Upper lobe of right lung (tissue), 1 donor: ENCODE measurements around the gene ODAM. TPM values are rescaled to one million over a fixed set of nuclear protein-coding genes. Genes with fewer than 3 reads are reported as not detected.

Experiments used
- ATAC-seq: fragments of 200-7000 bp; cut with Tn5 transposase; one replicate; pipeline ENCODE4 v1.9.1; 2020; ENCODE audit warnings: mild to moderate bottlenecking, moderate library complexity
- DNase-seq: peaks from one replicate; pipeline ENCODE4 v3.0.0-alpha.2; 2020
- H3K27ac ChIP-seq: fragments of 200-600 bp; one replicate; pipeline ENCODE4 v1.8.0; 2022
- H3K27me3 ChIP-seq: fragments of 200-600 bp; one replicate; pipeline ENCODE4 v1.8.0; 2022; ENCODE audit warnings: mild to moderate bottlenecking
- H3K36me3 ChIP-seq: fragments of 200-600 bp; one replicate; pipeline ENCODE4 v1.8.0; 2022
- H3K4me1 ChIP-seq: fragments of 200-600 bp; one replicate; pipeline ENCODE4 v1.8.0; 2022
- H3K4me3 ChIP-seq: fragments of 200-600 bp; one replicate; pipeline ENCODE4 v1.8.0; 2022; ENCODE audit warnings: mild to moderate bottlenecking
- H3K9me3 ChIP-seq: fragments of 200-600 bp; one replicate; pipeline ENCODE4 v1.8.0; 2022
- intact Hi-C: fragments of 100-400 bp; cut with DNase I; formaldehyde crosslinking; loops from one replicate; pipeline ENCODE4 v1.11.0; 2022
- total RNA-seq: library from RNA; stranded (reverse); fragmentation: NEBNext Ultra II Directional; extraction: Animal tissue kit (Norgen Biotek cat#: 25700); gene quantifications from one replicate; pipeline ENCODE4 v1.2.1, GENCODE V29; 2021
- TF ChIP-seq, protein P1 (sequence below): fragments of 200-600 bp; IDR thresholded peaks from one replicate; pipeline ENCODE4 v1.8.0; 2022; ENCODE audit warnings: antibody characterized with exemption
- donor health status: DM: no; HTN: yes; CAD: no; lungs with severe emphysema.

The ODAM gene
- total RNA-seq, 1 donor from 2014 or later = 2.8 TPM

DNA sequence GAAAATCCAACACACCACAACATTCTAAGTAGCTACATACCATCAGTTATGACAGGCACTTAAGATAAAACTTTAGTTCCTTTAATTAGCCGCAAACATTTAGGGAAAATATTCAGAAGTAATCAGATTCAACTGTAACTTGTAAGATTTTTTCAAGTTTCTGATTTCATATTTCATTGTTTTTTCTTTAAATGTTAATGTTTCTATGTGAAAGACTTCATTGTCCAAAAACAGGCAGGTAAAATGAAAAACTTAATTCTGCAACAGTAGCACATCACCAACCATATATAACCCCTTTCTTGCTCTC lies 11.6 kb upstream of the ODAM start:
- H3K4me3 ChIP-seq = no peak overlapping the region
- no peaks in the 10 kb centered on the region for H3K27me3 ChIP-seq
- intact Hi-C loops = no loop called here
- no peaks in the 10 kb centered on the region for H3K9me3 ChIP-seq
- H3K27ac ChIP-seq = no peak overlapping the region
- no peaks in the 10 kb centered on the region for H3K4me1 ChIP-seq
- TF ChIP-seq, protein P1, sequence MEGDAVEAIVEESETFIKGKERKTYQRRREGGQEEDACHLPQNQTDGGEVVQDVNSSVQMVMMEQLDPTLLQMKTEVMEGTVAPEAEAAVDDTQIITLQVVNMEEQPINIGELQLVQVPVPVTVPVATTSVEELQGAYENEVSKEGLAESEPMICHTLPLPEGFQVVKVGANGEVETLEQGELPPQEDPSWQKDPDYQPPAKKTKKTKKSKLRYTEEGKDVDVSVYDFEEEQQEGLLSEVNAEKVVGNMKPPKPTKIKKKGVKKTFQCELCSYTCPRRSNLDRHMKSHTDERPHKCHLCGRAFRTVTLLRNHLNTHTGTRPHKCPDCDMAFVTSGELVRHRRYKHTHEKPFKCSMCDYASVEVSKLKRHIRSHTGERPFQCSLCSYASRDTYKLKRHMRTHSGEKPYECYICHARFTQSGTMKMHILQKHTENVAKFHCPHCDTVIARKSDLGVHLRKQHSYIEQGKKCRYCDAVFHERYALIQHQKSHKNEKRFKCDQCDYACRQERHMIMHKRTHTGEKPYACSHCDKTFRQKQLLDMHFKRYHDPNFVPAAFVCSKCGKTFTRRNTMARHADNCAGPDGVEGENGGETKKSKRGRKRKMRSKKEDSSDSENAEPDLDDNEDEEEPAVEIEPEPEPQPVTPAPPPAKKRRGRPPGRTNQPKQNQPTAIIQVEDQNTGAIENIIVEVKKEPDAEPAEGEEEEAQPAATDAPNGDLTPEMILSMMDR = peak; percentile 3
- ATAC-seq (no peak), DNase-seq (no peak)
- H3K36me3 ChIP-seq = no peaks in the 10 kb centered on the region

DNA sequence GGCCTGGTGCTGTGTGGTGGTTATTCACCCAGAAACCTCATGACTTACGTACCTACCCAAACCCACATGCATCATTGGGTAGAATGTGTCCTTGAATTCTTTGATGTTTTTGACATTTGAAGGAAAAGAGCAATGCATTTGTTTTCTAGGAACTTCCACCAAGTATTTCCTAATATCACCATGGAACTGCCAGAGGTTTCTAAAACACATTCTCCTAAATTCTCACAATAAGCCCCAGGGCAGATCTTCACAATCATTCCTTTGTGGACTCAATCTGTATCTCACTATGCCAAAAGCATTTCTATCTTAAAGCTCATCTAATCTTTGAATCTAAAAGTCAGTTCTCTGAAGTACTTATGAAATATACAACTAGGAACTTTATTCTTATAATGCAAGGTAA lies 8.3 kb upstream of the ODAM start:
- no peaks in the 10 kb centered on the region for H3K9me3 ChIP-seq
- no peak overlapping the region for H3K27ac ChIP-seq

DNA sequence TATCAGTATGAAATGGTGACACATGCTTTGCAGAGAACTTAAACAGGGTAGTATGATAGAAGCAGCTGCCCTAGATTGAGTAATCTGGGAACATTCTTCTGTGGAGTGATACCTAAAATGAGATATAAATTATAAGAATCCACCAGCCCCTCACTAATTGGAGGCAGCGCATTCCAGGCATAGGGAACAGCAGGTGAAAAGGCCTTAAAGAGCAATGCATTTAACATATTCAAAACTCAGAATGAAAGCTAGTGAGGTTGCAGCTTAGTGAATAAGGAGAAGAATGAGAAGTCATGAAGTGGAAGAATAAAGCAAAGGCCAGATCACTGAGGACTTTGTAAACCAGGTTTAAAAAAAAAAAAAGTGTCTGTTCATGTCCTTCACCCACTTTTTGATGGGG lies 4.9 kb upstream of the ODAM start:
- Histone ChIP-seq H3K4me3 (no peak overlapping the region), H3K27ac (no peak overlapping the region), H3K9me3 (no peaks in the 10 kb centered on the region), H3K27me3 (no peaks in the 10 kb centered on the region), H3K4me1 (no peaks in the 10 kb centered on the region), H3K36me3 (no peaks in the 10 kb centered on the region)
- intact Hi-C loops = no loop called here
- DNase-seq (no peak), ATAC-seq (no peak)
- TF ChIP-seq, protein P1 = no peak

More for the DNA sequence above, 8.3 kb upstream of the ODAM start:
- H3K4me1 ChIP-seq = no peaks in the 10 kb centered on the region
- no peaks in the 10 kb centered on the region for H3K27me3 ChIP-seq
- intact Hi-C loops = no loop called here
- DNase-seq = no peak
- H3K4me3 ChIP-seq = no peak overlapping the region
- no peaks in the 10 kb centered on the region for H3K36me3 ChIP-seq
- no peak for ATAC-seq
- TF ChIP-seq, protein P1 = no peak

DNA sequence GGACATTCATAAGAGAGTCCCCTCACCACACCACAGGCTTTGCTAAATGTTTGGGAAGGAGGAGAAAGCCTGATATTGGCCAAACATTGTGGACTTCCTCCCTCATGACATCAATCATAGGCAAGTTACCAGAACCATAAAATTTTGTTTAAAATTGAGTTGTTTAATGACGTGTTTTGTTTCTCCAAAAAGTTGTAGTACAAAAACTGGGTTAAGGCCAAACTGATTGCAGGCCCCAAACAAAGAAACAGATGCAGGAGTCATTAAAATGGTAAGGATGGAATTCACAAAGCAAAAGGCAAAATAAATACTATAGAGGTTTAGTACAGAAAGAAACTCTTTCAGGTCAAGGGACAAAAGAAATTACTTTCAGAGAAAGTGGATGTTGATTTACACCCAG lies 3.9 kb upstream of the ODAM start:
- Histone ChIP-seq H3K9me3 (no peaks in the 10 kb centered on the region), H3K4me1 (no peaks in the 10 kb centered on the region), H3K36me3 (no peaks in the 10 kb centered on the region), H3K27me3 (no peaks in the 10 kb centered on the region), H3K4me3 (no peak overlapping the region), H3K27ac (no peak overlapping the region)
- ATAC-seq (no peak), DNase-seq (no peak)
- TF ChIP-seq, protein P1 = no peak
- intact Hi-C loops = no loop called here

DNA sequence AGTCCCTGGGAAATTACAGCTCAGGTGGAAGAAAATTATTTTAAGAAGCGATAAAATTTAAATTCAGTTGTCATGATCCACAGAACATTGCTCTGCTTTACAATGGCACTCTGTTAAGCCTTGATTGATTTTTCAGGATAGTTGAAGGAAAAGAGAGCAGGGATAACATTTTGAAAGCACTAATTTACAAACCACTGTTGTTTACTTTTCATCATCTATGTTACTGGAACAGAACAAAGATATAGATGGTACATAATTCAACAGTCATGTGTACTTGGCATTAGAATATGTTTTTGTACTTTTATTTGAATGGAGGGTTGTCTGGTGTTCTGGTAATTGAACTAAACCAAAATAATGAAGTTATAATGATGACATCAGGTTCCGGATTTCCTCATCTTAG lies 2.6 kb upstream of the ODAM start:
- Histone ChIP-seq H3K36me3 (no peaks in the 10 kb centered on the region), H3K4me1 (no peaks in the 10 kb centered on the region), H3K27me3 (no peaks in the 10 kb centered on the region), H3K4me3 (no peak overlapping the region), H3K27ac (no peak overlapping the region), H3K9me3 (no peaks in the 10 kb centered on the region)
- no peak for DNase-seq
- intact Hi-C loops = no loop called here
- no peak for ATAC-seq
- TF ChIP-seq, protein P1 = no peak

DNA sequence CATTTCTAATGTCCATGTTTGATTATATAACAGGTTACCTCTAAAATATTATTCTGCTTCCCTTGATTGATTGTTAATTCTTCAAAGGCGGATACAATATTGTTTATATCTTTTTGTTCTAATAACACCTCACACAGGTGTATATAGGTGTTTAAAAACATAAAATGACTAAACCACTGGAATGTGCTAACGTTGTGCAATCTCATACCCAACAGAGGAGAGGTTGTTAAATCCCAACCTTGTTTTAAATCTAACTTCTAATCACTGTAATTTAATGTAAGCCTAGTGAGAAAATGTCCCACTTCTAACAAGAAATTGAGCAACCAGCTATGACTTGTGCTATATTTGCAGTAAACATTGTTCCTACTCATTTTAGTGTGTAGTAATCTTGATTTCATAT lies 1.3 kb downstream of the ODAM start:
- DNase-seq = no peak
- ATAC-seq = no peak
- TF ChIP-seq, protein P1 = no peak

More for the DNA sequence above, 1.3 kb downstream of the ODAM start:
- no peaks in the 10 kb centered on the region for H3K4me1 ChIP-seq
- H3K27ac ChIP-seq = no peak overlapping the region
- no peaks in the 10 kb centered on the region for H3K9me3 ChIP-seq
- intact Hi-C loops = no loop called here
- H3K4me3 ChIP-seq = no peak overlapping the region
- no peaks in the 10 kb centered on the region for H3K36me3 ChIP-seq
- H3K27me3 ChIP-seq = no peaks in the 10 kb centered on the region
